AML-193 (cell line): Measurements from ENCODE around the gene NOTUM.
"Not testable (repeated sequence)": the region's sequence is repeated elsewhere in the genome, so short reads cannot be mapped to it uniquely, and the experiment has no call there.

Experiments
- DNase-seq, 2 experiments: peaks; one replicate each; lab custom pipeline; 2025; lab: John Stamatoyannopoulos, UW

NOTUM gene

GRCh38 chr17:81923302-81924260, 37.4 kb downstream of the NOTUM start:
- peak; percentile 93 to 94 for DNase-seq

- DNase-seq, result no peak
Measured at GRCh38 chr17:81922566-81923301, 38.3 kb downstream of the NOTUM start.

GRCh38 chr17:81921996-81922565, 38.9 kb downstream of the NOTUM start:
- DNase-seq, result no peak

- DNase-seq, result no peak
Measured at GRCh38 chr17:81921537-81921862, 39.5 kb downstream of the NOTUM start.

DNA sequence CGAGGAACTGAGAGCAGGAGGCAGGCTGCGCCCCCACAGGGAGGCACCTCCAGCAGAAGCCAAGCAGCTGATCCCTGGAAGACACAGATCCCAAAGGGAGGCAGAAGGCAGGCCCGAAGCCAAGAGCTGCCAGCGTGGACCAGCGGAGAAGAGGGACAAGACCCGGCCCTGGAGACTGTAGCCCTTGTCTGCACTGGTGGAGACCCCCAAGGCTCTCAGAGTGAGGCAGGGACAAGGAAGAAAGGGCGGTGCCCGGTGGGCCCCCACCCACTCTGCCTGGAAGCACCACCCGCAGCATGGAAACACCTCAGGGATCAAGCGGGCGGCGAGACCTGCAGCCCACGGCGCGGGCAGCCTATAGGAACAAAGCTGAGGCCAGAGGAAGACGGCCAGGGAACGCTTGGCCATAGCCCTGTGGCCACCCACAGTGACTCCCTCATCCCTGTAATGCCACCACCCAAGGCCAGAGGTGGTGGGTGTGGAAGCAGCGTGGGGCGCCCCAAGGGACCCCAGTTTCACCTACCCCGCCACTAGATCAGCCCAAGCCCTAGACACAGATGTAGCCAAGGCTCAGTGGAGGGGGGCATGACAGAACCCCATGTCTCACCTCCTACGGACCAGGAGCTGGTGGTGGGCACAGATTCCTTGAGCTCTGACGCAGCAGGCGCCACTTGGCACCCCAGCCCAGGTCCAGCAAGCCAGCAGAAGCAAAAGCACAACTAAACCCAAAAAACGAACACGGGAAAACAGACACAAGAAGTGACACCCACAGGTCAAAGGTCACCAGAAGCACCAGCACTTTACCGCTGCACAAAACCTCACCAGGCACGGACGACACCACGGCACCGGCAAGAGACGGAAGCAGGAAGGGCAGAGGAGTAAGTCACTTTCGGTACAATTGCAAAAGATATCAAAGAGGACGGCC, 40.1 kb downstream of the NOTUM start:
- DNase-seq, result no peak

- no peak for DNase-seq
Measured at GRCh38 chr17:81918832-81919545, 42.0 kb downstream of the NOTUM start.

DNA sequence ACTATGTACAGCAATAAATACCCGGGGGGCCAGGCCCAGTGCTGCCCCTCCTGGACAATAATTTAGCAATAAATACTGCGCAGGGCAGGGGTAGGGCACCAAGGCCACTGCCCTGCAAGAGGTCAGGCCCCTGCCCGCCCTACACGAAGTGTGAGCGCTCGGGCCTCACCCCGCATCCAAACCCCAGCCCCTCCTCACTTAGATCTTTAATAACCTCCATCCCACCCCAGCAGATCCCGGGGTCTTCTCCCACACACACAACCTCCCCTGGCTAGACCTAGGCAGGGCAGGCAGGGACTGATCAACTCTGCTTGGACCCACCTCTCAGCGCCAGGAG, 42.7 kb downstream of the NOTUM start:
- not testable (repeated sequence) for DNase-seq

- peak; percentile 78 to 87 for DNase-seq
Measured at GRCh38 chr17:81917565-81918332, 43.2 kb downstream of the NOTUM start, which contains the start of gene SIRT7. TSS of gene SIRT7 (minus strand) at chr17:81918176. CDS start at chr17:81918131, 45 bp downstream.

- no peak for DNase-seq
Measured at GRCh38 chr17:81916234-81917001, 44.6 kb downstream of the NOTUM start.

- DNase-seq, result no peak
Measured at GRCh38 chr17:81915331-81915730, 45.7 kb downstream of the NOTUM start.

GRCh38 chr17:81914103-81914850, 46.7 kb downstream of the NOTUM start:
- no peak for DNase-seq

DNA sequence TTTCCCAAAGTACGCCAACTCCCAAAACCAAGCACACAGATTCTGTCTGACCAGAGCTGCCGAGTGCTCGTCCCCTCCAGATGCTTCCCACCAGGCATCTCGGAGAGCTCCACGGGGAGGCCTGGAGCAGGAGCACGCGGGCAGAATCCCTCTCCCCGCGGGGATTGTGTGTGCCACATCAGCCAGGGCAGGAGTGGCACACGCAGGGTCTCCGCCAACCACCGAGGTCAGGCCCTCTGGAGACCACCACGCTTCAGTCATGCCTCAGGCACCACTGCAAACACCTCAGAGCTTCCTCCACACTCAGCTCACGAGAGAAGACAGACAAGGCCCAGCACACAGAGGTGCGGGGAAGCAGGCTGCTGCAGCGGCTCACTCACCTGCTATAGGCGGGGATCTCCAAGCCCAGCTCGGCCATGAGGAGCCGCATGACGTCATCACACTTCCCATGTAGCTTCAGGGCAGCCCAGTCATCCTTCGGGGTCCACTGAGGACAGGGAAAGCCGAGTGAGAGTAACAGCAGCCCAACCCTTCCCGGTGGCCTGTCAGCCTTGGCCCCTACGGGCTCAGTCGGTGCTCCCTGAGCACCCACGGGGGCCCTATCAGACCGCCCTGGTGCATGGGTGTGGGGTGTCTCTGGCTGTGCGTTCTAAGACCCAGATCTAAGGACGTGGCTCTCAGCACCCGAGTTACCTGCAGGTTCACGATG, 47.4 kb downstream of the NOTUM start:
- no peak for DNase-seq

- no peak for DNase-seq
Measured at GRCh38 chr17:81912441-81913309, 48.3 kb downstream of the NOTUM start.

DNA sequence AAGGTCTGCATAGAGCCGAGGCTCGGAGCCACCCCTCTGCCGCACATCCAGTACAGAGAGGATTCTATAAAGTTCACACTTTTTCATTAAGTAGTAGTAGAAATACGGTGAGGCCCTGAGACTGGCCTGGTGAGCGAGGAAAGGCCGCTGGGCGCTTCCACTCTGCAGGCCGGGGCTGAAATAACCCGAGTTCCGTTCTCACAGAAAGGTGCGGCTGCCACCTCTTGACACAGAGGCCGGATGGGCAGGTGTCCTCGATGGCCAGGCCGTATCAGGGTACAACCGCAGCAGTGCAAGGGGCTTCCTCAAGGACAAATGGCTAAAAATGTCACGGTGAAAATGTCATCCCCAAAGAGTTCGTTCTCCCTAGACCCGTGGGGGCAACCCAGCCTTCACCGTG, 49.0 kb downstream of the NOTUM start:
- no peak for DNase-seq

DNA sequence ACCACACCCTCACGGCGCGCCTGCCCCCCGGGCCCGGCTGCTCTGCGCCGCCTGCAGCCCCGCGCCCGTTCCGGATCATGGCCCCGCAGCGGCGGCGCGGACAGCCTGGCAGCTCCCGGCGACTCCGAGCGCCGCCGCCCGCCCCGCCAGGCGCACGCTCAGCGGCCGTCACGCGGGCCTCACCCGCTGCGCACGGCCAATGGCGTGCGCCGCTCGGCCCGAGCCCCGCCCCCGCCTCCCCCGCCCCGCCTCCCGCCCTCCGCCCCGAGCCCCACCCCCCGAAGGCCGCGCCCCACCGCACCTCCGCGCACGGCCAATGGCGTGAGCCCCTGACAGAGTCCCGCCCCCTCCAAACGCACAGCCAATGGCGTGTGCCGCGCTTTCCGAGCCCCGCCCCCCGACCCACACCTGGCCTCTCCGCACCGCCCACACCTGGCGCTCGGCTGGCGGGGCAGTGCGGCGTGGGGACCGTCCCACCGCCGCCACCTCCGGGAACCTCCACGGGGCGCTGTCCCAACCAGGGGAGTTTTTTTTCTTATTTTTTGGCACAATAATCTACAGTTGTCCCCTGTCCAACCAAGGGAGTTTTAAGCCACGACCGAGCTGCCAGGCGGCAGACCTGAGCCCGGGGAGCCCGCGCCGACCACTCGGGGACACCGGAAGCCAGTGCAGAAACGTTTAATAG, 49.6 kb downstream of the NOTUM start, which contains the start of gene PCYT2:
Gene PCYT2, minus strand, starts transcription at position 123 of the 685 bp plus-strand sequence. Its CDS starts 44 bp downstream, at position 79.
- peak; percentile 76 for DNase-seq

- no peak for DNase-seq
Measured at GRCh38 chr17:81910840-81911276, 50.1 kb downstream of the NOTUM start.
